CD4-positive, alpha-beta T cell treated with Interleukin-6 for 4 hours (primary cell): Measurements from ENCODE around the gene WBP1L.
A peak's percentile ranks its signal among the peaks of the same experiment; 100 is the strongest.
"Not testable (repeated sequence)": the region's sequence is repeated elsewhere in the genome, so short reads cannot be mapped to it uniquely, and the experiment has no call there.

Experiments
- DNase-seq: peaks from one replicate; pipeline ENCODE4 v3.0.0-alpha.2; 2020; ENCODE audit warnings: mixed read lengths

WBP1L gene

GRCh38 chr10:102813017-102813541 lies 69.3 kb downstream of the WBP1L start:
- DNase-seq = no peak

GRCh38 chr10:102813734-102814452 lies 70.1 kb downstream of the WBP1L start:
- no peak for DNase-seq

GRCh38 chr10:102814453-102814871 lies 70.7 kb downstream of the WBP1L start:
- no peak for DNase-seq

- no peak for DNase-seq
Measured at GRCh38 chr10:102814873-102815661, 71.3 kb downstream of the WBP1L start.

- no peak for DNase-seq
Measured at GRCh38 chr10:102815790-102816549, 72.2 kb downstream of the WBP1L start.

- no peak for DNase-seq
Measured at GRCh38 chr10:102817175-102817574, 73.4 kb downstream of the WBP1L start.

GRCh38 chr10:102819054-102819453 lies 75.3 kb downstream of the WBP1L start:
- no peak for DNase-seq

GRCh38 chr10:102820008-102820407 lies 76.3 kb downstream of the WBP1L start:
- DNase-seq = not testable (repeated sequence)

- no peak for DNase-seq
Measured at GRCh38 chr10:102822222-102822621, 78.5 kb downstream of the WBP1L start.

- DNase-seq = no peak
Measured at GRCh38 chr10:102824664-102825063, 80.9 kb downstream of the WBP1L start.

- DNase-seq = no peak
Measured at GRCh38 chr10:102826148-102826796, 82.5 kb downstream of the WBP1L start.

GRCh38 chr10:102827597-102827975 lies 83.8 kb downstream of the WBP1L start:
- DNase-seq = no peak

GRCh38 chr10:102831322-102832071 lies 87.7 kb downstream of the WBP1L start:
- DNase-seq = no peak

GRCh38 chr10:102832248-102832647 lies 88.5 kb downstream of the WBP1L start:
- DNase-seq = no peak

- DNase-seq = no peak
Measured at GRCh38 chr10:102832987-102833386, 89.2 kb downstream of the WBP1L start.

- no peak for DNase-seq
Measured at GRCh38 chr10:102834143-102834542, 90.4 kb downstream of the WBP1L start.

GRCh38 chr10:102835007-102835482 lies 91.3 kb downstream of the WBP1L start:
- peak; percentile 80 for DNase-seq

- no peak for DNase-seq
Measured at GRCh38 chr10:102837230-102837721, 93.5 kb downstream of the WBP1L start, which contains the start of gene CYP17A1. CYP17A1 (minus strand) TSS chr10:102837413; CDS start chr10:102837361, 52 bp downstream.

- not testable (repeated sequence) for DNase-seq
Measured at GRCh38 chr10:102838276-102838927, 94.7 kb downstream of the WBP1L start.

GRCh38 chr10:102841827-102842345 lies 98.1 kb downstream of the WBP1L start:
- no peak for DNase-seq

GRCh38 chr10:102843139-102843538 lies 99.4 kb downstream of the WBP1L start:
- not testable (repeated sequence) for DNase-seq
